Inflammatory macrophage (primary cell): ENCODE measurements around the gene CDH23.

ENCODE experiments used
- DNase-seq, 2 donors: peaks; one replicate each; pipeline ENCODE4 v3.0.0-alpha.2; 2020 to 2022

Gene CDH23

DNA sequence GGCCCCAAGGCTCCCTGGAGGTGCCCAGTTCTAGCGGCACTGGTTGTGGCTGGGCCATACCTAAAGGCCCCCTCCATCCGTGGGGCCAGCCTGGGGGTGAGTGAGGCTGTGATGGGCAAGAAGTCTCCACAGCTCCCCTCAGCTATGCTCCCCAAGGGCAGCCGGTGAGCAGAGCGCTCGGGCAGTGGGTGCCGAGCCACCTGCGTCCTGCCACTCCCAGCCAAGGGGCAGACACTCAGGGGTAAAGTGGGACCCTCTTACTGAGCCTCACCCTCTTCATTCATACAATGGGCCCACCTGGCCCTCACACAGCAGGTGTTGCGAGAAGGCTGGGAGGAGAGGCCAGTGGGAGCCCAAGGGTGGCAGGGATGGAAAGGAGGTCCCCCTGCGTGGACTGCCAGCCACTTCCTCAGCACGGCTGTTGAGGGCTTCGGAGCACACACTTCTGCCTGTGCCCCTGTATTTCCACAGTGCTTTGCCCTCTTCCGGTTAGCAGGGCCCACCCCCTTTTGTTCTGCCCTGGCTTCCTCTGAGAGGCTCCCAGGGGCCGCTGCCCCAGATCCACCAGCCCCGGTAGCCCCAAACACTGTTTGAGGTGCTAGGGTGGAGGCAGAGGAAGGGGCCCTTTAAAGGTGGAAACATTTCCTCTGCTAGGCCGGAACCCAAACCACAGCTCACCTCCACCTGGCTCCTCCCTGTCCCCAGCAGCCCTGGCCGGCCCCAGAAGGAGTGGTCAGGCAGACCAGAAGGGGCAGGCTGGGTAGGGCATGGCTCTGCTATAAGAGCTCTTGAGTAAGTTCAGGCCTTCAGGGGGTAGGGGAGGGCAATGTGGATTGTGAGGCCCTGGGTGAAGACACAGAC, 339.2 kb downstream of the CDH23 start:
- no peak for DNase-seq

DNA sequence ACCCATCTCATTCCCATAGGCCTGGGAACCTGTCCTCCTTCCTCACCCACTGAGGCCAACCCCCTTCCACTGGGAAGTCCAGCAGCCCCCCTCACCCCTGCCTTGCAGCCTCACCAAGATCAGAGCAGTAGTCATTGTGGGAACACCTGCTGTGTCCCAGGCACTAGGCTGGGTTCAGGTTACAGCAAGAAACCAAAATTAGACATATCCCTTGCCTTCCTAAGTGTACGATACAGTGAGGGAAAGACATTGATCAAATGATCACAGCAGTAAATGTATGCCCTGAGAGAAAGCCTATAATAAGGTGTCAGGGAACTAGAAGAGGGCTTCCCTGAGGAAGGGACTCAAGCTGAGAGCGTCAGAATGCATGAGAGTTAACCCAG, 339.8 kb downstream of the CDH23 start:
- DNase-seq: no peak

DNA sequence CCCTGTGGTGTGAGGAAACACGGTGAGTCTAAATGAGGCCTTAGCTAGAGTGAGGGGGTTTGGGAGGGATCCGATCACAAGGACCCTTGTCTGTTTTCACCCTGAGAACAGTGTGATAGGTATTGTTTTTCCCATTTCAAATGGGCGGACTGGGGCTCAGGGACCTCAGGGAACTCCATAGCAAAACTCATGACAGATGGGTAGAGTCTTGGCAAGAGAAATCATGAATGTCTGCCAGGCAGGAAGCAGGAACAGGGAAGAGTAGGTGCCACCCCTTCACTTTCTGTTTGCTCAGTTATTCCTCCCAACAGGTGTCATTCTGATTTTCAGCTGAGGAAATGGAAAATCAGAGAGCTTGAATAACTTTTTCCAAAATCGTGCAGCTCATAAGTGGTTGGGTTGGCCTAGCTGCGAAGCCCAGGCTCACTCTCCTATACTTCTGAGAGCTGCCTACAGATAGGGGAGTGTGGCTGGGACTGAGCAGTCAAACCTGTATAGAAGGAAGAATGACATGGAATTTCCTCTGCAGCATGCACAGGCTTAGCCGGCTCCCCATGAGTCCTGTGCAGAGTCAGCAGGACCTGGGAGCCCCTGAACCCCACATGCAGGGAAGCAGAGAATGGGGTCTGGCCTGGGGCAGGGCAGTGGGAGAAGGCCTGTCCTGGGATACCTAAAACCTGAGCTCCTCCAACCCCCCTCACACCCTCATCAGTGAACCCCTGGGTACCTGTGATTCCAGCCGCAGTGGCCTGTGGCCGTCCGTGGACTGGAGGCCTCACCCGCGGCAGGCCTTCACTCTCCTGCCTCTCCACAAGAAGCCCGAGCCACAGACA, 340.5 kb downstream of the CDH23 start:
- no peak for DNase-seq

DNA sequence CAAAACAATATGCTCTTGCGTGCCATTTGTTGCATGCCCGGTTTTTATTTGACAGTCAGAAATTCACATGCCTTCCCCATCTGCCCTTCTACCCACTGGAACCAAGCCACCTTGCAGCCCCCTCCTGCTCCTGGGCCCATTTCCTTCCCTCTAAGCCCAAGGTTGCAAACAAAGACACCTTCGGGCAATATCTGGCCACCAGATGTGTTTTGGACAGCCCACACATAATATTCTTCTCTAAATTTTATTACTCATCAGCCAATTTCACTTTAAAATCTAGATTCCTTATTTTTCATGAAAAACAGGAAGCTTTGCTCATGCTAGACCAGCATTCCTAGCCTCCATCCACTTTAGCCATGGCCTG, 341.1 kb downstream of the CDH23 start:
- DNase-seq: peak; percentile 53 to 79

DNA sequence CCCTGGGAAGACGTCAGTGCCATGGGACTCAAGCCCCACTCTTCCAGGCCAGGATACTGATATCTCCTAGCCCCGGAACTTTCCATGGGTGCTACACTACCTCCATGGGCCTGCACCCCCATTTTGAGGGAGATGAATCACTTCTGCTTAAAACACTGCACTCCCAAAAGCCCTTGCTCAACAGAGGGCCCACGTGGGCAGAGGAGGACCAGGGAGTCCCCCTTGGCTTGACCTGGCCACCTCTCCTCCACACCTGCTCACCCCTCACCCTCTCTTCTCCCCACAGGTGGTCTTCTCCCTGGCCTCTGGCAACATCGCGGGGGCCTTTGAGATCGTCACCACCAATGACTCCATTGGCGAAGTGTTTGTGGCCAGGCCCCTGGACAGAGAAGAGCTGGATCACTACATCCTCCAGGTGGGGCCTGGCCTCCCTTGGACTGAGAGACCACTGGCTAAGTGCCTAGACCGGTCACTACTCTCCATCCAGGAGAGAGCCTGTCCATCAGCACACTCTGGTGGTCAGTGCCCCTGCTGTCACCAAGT, 342.7 kb downstream of the CDH23 start:
- peak in 1 of 2 donors; percentile 42 for DNase-seq

DNA sequence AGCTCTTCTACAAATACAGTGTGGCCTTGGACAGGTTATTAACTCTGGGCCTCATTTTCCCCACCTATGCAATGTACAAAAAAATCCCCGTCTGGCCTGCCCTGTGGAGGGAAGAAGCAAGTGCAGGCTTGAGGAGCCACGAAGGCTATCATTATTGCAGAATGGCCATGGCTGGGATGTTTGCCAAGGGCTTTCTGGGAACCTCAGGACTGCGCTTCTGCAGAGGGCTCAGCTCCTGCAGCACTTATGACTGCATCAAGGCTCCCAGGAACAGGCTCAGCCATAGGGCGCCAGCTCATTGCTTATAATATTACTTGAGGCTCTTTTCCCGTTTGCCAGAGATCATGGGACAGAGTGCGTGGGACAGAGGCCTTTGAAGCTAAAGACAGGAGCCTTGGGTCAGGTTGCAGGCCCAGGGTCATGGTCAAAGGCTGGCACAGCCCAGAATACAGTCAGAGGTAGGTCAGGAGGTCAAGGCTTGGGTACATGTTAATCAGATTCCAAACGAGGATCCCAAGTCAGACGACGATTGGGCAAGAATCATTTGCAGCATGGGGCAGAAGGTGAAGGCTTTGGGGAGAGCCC, 343.4 kb downstream of the CDH23 start:
- peak; percentile 76 to 77 for DNase-seq

DNA sequence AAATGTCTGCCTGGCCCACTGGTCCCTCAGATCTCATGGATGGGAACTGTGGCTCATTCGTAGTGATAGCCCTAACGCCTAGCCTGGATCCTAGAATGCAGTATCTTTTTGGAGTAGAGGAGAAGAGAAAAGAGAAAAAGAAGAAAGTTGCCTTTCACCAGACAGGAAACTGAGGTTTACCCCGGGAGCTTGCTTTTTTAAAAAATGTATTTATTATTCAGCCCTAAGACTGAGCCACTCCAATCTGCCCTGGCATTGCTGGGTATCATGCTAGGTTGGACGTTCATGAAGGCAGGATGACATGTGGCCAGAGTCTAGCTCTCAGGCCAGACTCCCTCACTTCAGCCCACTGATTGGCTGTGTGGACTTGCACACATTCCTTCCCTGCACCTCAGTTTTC, 344.3 kb downstream of the CDH23 start:
- no peak for DNase-seq

DNA sequence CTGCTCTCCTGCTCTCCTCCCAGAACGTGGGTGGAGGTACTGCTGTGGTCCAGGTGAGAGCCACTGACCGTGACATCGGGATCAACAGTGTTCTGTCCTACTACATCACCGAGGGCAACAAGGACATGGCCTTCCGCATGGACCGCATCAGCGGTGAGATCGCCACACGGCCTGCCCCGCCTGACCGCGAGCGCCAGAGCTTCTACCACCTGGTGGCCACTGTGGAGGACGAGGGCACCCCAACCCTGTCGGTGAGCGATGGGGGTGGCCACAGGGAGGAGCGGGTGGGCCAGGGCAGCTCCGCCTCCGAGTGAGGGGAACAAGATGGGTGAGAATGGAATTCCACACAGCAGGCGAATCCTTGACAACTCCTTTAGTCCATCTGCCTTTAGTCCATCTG, 345.0 kb downstream of the CDH23 start:
- DNase-seq: no peak

DNA sequence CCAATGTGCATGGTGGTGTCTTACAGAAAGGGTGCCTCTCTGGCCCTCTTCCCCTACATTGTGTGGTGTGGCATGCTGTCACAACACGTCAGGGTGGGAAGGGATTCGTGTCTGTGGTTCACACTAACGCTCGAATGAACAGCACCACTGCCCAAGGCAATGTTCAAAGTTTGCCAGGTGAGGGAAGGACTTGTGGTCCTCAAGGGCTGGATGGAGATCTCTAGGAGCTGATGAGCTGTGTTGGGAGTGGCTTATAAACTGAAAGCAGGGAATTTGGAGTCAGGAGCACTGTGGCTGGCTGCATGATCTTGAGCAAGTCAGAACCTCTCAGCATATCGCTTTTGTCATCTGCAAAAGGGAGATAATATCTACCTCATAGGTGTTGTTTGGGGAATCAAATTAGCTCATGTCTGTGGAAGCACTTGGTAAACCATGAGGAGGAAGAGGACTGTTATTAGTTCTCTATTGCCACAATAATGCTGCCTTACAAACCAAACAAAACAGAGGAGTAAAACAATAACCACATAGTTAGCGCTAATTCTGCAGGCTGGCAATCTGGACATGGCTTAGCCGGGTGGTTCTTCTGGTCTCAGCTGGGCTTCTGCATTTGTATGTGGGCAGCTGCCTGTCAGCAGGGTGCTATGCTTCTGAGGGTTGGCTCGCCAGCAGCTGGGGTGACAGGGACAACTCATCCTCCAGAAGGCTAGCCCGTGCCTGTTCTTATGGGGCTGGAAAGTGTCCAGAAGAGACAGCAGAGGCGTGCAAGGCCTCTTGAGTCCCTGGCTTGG, 345.8 kb downstream of the CDH23 start:
- no peak for DNase-seq

DNA sequence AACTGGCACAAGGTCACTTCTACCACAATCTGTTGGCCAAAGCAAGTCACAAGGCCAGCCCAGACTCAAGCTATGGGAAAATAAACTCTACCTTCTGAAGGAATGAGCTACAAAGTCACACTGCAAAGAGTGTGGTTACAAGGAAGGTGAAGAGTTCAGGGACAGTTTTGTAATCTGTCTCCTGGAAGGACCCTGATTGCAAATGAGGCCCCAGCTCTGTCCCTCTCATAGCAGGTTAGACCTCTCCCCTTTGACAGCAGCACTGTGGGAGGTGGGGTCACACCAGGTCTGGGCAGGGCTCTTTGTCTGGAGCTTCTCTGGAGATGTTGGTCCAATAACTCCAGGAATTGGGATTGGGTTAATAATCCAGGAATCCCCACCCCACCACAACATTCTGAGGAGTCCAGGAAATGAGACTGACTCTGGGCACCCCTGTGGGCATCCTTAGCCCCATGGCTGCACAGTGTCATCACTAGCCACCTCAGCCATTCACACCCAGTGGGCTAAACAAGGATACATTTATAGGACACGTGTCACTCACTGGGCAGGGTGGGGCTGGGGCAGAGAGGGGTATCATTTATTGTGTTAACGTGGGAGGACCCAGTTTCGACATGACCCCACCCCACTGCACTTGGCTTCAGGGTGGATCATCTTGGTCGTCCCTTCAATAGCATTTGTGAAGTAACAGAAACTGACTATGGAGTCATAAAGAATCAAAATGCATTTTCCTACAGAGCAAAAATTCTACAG, 346.5 kb downstream of the CDH23 start:
- no peak for DNase-seq

DNA sequence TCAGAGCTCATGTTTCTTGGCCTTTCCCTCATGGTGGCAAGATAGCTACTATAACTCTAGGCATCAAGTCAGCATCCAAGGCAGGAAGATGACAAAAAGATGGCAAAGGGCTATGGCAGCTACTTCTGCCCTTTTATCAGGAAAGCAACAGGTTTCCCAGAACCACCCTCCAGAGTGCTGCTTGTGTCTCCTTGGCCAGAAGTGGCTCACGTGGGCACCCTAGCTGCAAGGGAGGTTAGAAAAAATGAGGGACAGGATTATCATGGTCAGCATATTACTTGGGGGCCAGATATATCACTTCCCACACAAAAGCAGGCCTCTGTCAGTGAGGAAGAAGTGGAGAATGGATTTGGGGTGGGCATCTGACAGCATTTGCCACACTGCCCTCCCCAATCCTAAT, 347.1 kb downstream of the CDH23 start:
- DNase-seq: no peak

DNA sequence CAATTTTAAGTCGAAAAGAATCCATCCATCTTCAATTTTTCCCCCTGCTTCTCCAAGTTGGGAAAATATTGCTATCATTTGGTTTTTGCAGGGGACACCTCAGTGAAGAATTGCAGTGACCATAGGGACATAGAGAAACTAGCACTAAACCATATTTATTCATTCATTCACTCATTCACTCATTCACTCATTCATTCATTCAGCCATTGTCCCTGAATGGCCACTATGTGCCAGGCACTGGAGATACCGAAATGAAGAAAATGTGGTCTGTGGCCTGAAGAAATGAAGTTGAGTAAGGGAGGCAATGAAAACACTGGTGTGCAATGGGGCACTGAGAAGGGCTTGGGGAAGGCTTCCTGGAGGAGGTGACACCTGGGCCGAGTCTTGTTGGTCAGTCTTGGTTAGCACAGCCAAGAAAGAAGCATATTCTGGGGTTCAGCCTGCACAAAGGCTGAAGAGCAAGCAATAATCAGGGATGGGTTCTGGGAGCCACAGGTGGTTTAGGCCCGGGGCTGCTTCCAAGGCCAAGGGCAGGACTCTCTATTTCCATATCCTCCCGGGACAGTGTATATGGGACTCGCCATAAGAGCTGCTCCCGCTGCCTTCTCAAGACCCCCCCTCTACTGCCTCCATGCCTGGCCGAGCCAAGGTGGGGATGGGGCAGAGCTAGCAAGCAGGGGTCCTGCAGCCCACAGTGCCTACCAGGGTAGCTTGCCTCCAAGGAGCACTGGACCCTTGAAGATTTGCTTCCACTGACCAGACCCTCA, 348.4 kb downstream of the CDH23 start:
- no peak for DNase-seq

DNA sequence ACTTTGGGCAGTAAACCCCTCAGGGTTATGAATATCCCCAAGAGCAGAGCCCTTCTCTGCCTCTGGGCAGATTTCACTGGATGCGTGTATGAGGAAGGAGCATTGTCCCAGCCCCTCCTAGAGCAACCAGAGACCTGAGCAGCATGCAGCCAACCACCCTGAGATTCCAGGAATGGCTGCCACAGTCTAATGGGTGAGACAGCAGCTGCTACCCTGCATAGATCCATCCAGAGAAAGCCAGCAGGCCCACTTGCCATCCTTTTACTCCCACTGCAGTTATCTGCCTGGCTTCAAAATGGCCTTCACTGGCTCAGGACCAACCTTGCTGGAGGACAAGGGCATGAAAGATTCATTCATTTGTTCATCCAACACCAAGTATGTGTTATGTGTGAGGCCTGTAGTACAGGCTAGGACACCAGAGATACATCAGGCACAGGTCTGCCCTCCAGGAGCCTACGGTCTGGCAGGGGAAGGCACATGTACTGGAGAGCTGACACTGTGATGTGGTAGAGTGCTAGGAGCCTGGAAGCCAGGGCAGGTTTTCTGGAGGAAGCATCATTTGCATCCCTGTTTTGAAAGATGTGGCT, 349.0 kb downstream of the CDH23 start:
- no peak for DNase-seq

DNA sequence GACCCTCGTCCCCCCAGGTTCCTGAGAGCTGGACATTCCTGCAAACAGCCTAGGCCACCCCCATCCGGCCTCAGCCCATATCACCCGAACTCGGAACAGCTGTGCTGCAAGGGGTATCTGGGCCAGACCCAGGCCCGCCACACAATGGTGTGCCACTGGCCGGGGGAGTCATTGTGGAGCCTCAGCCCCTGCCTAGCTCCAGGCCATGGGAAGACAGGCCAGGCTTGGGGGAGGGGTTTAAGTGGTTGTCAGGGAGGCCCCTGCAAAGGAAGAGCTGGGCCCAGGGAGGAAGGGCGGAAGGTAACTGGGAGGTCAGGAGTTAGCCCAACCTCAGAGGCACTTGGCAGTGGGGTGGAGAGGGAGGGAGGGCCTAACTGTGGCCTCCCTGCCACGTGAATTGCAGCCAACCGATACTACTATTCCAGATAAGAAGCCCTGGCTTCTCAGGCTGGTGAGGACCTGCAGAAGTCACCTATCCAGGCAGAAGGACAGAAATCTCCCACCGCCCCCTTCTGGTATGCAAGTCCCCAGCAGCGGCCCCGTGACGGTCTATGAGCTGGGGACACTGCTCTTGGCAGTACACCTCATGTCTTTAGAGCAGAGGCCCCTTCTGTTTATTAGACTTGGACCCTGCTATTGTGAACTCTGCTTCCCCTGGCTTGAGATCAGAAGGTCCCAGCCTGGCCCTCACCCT, 349.8 kb downstream of the CDH23 start:
- peak in 1 of 2 donors; percentile 52 for DNase-seq

DNA sequence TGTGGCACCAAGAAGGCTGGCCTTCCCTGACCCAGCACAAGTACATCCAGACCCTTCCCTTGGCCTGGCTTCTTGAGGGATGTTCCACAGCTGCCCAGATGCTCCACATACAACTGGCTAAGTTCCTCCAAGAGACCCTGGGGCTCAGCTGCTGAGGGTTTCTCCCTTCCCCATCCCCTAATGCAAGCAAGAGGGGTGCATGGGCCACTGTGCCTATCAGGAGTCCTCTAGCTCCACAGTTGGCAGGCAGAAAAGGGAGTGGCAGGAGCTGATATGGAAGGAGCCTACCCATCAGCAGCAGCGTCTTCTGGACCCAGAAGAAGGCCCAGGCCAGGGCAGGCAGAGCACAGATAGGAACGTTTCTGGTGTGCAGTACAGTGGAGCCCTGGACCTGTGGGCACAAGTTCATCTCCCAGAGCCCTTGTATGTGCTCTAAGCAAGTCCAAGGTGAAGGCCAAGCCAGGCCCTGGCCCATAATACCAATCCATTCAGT, 350.4 kb downstream of the CDH23 start:
- DNase-seq: no peak

DNA sequence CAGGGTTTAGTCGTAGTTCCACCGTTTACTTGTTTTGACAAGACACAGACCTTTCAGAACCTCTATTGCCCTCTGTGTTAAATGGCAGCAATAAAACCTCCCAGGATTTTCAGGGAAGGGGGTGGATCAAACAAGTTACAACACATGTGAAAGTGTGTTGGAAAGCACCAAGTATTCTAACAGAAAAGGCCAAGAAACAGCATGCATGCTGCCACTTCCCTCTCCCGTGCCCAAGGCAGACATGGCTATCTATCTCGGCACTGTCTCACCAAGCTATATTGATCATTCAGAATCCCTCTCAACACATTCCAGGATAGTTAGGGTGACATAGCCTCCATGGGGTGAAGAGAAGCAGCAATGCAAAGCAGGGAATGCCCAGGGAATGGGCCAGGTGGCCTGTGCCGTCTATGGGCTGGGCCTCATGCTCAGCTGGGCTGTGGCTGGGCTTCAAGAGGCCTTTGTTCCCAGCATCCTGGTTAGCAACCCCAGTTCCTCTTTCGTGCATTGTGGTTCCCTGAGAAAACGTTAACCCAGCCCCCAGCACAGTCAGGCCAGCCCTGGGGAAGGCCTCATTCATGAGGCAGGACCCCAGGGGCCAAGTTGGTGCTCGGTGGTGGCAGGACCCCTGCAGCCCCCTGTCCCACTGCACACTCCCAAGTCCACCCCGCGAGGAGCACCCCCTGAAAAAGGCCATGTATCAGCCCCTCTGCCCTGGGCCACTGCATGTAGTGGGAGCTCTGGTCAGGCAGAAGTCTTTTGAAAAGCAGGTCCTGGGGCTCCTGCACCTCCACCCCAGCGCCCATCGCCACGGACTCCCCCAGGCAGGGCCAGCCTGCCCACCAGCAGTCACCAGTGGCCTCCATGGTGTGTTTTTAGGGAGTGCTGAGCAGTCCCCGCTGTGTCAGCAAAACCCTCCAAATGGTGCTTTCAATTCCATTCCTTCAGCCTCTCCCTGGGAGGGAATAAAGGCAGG, 351.1 kb downstream of the CDH23 start:
- peak; percentile 47 to 59 for DNase-seq

DNA sequence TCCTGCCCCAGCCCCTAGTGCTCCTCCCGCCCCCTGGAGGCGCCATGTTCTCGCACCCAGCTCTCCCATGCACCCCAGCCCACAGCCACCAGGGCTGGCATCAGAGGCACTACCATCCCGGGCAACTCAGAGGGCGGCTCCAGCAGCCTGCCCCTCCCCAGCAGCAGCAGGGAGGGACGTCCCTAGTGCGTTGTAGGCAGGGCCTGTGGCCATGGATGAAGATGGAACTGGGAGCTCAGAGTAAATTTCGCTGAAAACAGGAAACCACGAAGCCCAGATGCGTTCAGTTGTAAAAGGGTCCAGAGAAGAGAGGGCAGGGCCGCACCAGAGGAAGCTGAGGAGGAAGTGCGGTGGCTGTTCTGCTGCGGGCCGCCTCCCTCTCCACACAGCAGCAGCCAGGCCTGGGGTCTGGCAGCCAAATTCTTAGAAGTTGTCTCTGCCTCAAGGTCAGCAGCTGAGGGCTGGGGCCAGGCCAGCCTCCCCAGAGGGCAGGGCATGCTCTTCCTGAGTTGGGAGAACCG, 352.0 kb downstream of the CDH23 start:
- peak; percentile 61 to 93 for DNase-seq

DNA sequence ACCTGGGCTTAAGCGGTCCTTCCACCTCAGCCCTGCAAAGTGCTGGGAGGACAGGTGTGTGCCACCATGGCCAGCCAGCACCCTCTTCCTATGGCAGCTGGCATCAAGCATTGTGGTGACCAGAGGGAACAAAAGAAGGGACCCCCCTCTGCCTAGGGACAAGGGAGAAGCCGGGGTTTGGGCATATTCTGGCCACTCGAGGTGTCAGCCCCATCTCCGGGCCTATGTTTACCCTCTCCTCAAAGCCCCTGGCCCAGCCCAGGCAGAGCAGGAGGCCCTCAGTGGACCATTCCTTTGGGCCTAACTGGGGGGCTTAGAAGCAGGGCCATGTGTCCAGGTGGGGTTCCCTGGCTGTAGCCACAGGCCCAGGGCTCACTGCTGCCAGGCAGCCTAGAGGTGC, 352.7 kb downstream of the CDH23 start:
- no peak for DNase-seq
